Neuronal stem cell (in vitro differentiated cells): ENCODE data around the gene MRTFB.

Experiments
- DNase-seq: peaks from one replicate; pipeline ENCODE4 v3.0.0-alpha.2; 2013; ENCODE audit warnings: low spot score
- H2AFZ ChIP-seq: one replicate; pipeline ENCODE4 v1.6.1; 2013; ENCODE audit warnings: mild to moderate bottlenecking, low read length, inconsistent platforms
- H2AK5ac ChIP-seq: 2 replicates; pipeline ENCODE4 v1.6.1; 2013; ENCODE audit warnings: low read depth, mild to moderate bottlenecking, inconsistent platforms, low read length, moderate library complexity, mixed read lengths
- H2BK120ac ChIP-seq: 2 replicates; pipeline ENCODE4 v1.6.1; 2013; ENCODE audit warnings: low read depth, mild to moderate bottlenecking, inconsistent platforms, low read length, moderate library complexity, mixed read lengths
- H2BK12ac ChIP-seq: one replicate; pipeline ENCODE4 v1.6.1; 2013; ENCODE audit warnings: low read length, inconsistent platforms
- H2BK15ac ChIP-seq: 2 replicates; pipeline ENCODE4 v1.6.1; 2013; ENCODE audit warnings: mild to moderate bottlenecking, low read length, inconsistent platforms, mixed read lengths
- H2BK5ac ChIP-seq: one replicate; pipeline ENCODE4 v1.6.1; 2013; ENCODE audit warnings: inconsistent platforms, mild to moderate bottlenecking, low read length, moderate library complexity
- H3K14ac ChIP-seq: one replicate; pipeline ENCODE4 v1.6.1; 2013; ENCODE audit warnings: low read length, inconsistent platforms
- H3K18ac ChIP-seq: 2 replicates; pipeline ENCODE4 v1.6.1; 2013; ENCODE audit warnings: low read length, inconsistent platforms
- H3K23ac ChIP-seq: 2 replicates; pipeline ENCODE4 v1.6.1; 2013; ENCODE audit warnings: low read depth, mild to moderate bottlenecking, mixed read lengths, low read length, inconsistent platforms; ENCODE audit not compliant: poor library complexity
- H3K27ac ChIP-seq: replicated peaks from 3 replicates; pipeline ENCODE4 v1.5.1; 2013; ENCODE audit warnings: low read length, inconsistent platforms
- H3K27me3 ChIP-seq, 3 experiments: 2 replicates each; pipeline ENCODE4 v1.6.1; 2013; ENCODE audit warnings: low read length in 3 of 3, mild to moderate bottlenecking in 2 of 3, inconsistent platforms in 1 of 3, low read depth in 1 of 3, mixed read lengths in 1 of 3, moderate library complexity in 1 of 3; ENCODE audit not compliant: control insufficient read depth in 3 of 3, insufficient read depth in 3 of 3
- H3K36me3 ChIP-seq, 2 donors: replicated peaks in 1 of 2; 2 replicates each; pipeline ENCODE4 v1.6.1; 2013; ENCODE audit warnings: low read length in 2 of 2; ENCODE audit not compliant: control insufficient read depth in 2 of 2, insufficient read depth in 2 of 2
- H3K4ac ChIP-seq: 2 replicates; pipeline ENCODE4 v1.6.1; 2013; ENCODE audit warnings: inconsistent platforms, mild to moderate bottlenecking, low read length, moderate library complexity
- H3K4me1 ChIP-seq, 2 donors: 1 replicate in 1 of 2; 2 replicates in 1 of 2; pipeline ENCODE4 v1.6.1; 2013; ENCODE audit warnings: low read length in 2 of 2, low read depth in 1 of 2; ENCODE audit not compliant: control insufficient read depth in 2 of 2, insufficient read depth in 1 of 2
- H3K4me2 ChIP-seq: one replicate; pipeline ENCODE4 v1.6.1; 2013; ENCODE audit warnings: mild to moderate bottlenecking, low read length, inconsistent platforms; ENCODE audit not compliant: insufficient read depth, poor library complexity, severe bottlenecking
- H3K4me3 ChIP-seq, 2 donors: 2 replicates each; pipeline ENCODE4 v1.5.1; 2013; ENCODE audit warnings: low read length in 2 of 2, mild to moderate bottlenecking in 2 of 2, inconsistent platforms in 1 of 2, moderate library complexity in 1 of 2
- H3K79me1 ChIP-seq: one replicate; pipeline ENCODE4 v1.6.1; 2013; ENCODE audit warnings: low read depth, mild to moderate bottlenecking, inconsistent platforms, low read length, moderate library complexity
- H3K9ac ChIP-seq: one replicate; pipeline ENCODE4 v1.6.1; 2013; ENCODE audit warnings: mild to moderate bottlenecking, low read depth, low read length, inconsistent platforms; ENCODE audit not compliant: poor library complexity
- H3K9me3 ChIP-seq, 2 donors: replicated peaks in 1 of 2; 2 replicates each; pipeline versions ENCODE3 to v1.6.1; 2013; ENCODE audit warnings: low read length in 2 of 2, mild to moderate bottlenecking in 2 of 2, inconsistent platforms in 1 of 2, low read depth in 1 of 2, mixed read lengths in 1 of 2, moderate library complexity in 1 of 2; ENCODE audit not compliant: control insufficient read depth in 2 of 2, insufficient read depth in 1 of 2
- H4K8ac ChIP-seq: one replicate; pipeline ENCODE4 v1.6.1; 2013; ENCODE audit warnings: low read depth, mild to moderate bottlenecking, inconsistent platforms, low read length, moderate library complexity
- H4K91ac ChIP-seq: one replicate; pipeline ENCODE4 v1.6.1; 2013; ENCODE audit warnings: low read length, low read depth, mild to moderate bottlenecking, inconsistent platforms; ENCODE audit not compliant: poor library complexity
- WGBS, 2 donors: extraction: QIAGEN DNeasy Blood & Tissue Kit; methylation state at CpG; one replicate each; pipeline ENCODE4 v1.1.7; 2013; ENCODE audit warnings: missing lambda C conversion rate in 2 of 2, mixed read lengths in 1 of 2; ENCODE audit not compliant: insufficient read length in 2 of 2, insufficient replicate concordance in 1 of 2; ENCODE audit errors: extremely low coverage in 2 of 2; 5-methylcytosine and 5-hydroxymethylcytosine counted together

The MRTFB gene

DNA sequence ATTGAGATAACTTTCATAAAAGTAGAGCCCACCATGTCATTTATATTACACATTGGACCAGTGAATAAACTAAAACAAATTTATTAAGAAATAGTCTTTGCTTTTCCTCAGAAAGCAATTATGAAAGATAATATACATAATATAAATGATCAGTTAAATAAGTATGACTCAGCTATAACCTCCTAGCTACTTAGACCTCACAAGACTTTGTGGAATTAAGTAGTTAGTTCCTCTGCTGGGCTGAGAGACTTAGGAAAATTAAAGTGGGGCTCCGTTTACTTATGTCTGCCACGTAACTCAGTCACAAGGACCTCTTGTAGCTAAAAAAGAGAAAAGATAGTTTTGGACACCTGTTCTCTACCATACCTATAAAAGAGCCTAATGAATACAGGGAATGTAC is 76.9 kb downstream of the MRTFB start:
- Histone ChIP-seq H2BK12ac (no peak overlapping the region), H3K9me3 (no peaks in the 10 kb centered on the region), H2BK15ac (no peak overlapping the region), H3K4me3 (no peak overlapping the region), H3K27me3 (no peaks in the 10 kb centered on the region), H3K18ac (no peak overlapping the region), H3K14ac (no peak overlapping the region), H4K8ac (no peak overlapping the region), H2BK5ac (no peak overlapping the region), H3K23ac (no peak overlapping the region), H2BK120ac (no peak overlapping the region), H4K91ac (no peak overlapping the region), H2AK5ac (no peak overlapping the region), H3K9ac (no peak overlapping the region), H3K4me1 (no peaks in the 10 kb centered on the region), H3K4ac (no peak overlapping the region), H3K36me3 (peaks cover 0 to 17% of the 10 kb centered on the region in 2 donors), H3K27ac (no peak overlapping the region), H2AFZ (no peak overlapping the region), H3K4me2 (no peak overlapping the region), H3K79me1 (no peaks in the 10 kb centered on the region)
- DNase-seq: no peak
- no CpG with 5 or more reads among the region's 2 CpGs for WGBS, 2 donors

DNA sequence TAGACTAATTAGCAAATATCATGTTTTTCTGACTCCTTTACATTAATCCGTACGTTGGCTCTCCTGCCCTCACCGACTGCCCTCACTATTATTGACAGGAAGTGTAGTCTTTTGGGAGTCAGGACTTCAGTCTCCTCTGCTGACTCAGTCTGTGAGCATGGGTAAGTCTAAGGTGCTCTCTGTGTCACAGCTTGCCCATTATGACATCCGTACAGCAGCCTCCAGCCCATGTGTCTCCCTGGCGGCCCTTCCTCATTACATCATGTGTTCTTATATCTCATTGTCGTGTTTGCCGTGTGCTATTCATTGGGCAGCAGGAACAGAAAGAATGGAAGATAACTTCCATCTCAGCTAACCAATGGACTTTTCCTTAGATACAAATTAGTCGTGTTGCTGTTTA is 77.5 kb downstream of the MRTFB start:
- Histone ChIP-seq H3K27me3 (no peaks in the 10 kb centered on the region), H3K9ac (no peak overlapping the region), H3K79me1 (no peaks in the 10 kb centered on the region), H3K9me3 (no peaks in the 10 kb centered on the region), H2BK12ac (no peak overlapping the region), H3K36me3 (peaks cover 0 to 17% of the 10 kb centered on the region in 2 donors), H2AFZ (no peak overlapping the region), H4K91ac (no peak overlapping the region), H4K8ac (no peak overlapping the region), H2BK5ac (no peak overlapping the region), H2BK15ac (no peak overlapping the region), H2BK120ac (no peak overlapping the region), H3K4me2 (no peak overlapping the region), H3K18ac (no peak overlapping the region), H3K4me1 (no peaks in the 10 kb centered on the region), H3K23ac (no peak overlapping the region), H3K27ac (no peak overlapping the region), H3K4me3 (peak overlapping the region in 1 of 2 donors; percentile 0), H3K14ac (no peak overlapping the region), H2AK5ac (no peak overlapping the region), H3K4ac (no peak overlapping the region)
- no CpG with 5 or more reads among the region's 8 CpGs for WGBS, 2 donors
- DNase-seq: no peak

- Histone ChIP-seq H3K27me3 (no peaks in the 10 kb centered on the region), H2BK120ac (no peak overlapping the region), H3K4me3 (no peak overlapping the region), H2AK5ac (no peak overlapping the region), H2AFZ (no peak overlapping the region), H3K4me1 (no peaks in the 10 kb centered on the region), H3K14ac (no peak overlapping the region), H3K4me2 (no peak overlapping the region), H3K4ac (no peak overlapping the region), H3K79me1 (no peaks in the 10 kb centered on the region), H4K91ac (no peak overlapping the region), H3K9me3 (no peaks in the 10 kb centered on the region), H2BK5ac (no peak overlapping the region), H3K18ac (no peak overlapping the region), H2BK12ac (no peak overlapping the region), H2BK15ac (no peak overlapping the region), H3K27ac (no peak overlapping the region), H3K36me3 (peaks cover 0 to 17% of the 10 kb centered on the region in 2 donors), H4K8ac (no peak overlapping the region), H3K23ac (no peak overlapping the region), H3K9ac (no peak overlapping the region)
- no CpG with 5 or more reads among the region's 5 CpGs for WGBS, 2 donors
- no peak for DNase-seq
Measured at GRCh38 chr16:14150796-14151195, 79.7 kb downstream of the MRTFB start.

DNA sequence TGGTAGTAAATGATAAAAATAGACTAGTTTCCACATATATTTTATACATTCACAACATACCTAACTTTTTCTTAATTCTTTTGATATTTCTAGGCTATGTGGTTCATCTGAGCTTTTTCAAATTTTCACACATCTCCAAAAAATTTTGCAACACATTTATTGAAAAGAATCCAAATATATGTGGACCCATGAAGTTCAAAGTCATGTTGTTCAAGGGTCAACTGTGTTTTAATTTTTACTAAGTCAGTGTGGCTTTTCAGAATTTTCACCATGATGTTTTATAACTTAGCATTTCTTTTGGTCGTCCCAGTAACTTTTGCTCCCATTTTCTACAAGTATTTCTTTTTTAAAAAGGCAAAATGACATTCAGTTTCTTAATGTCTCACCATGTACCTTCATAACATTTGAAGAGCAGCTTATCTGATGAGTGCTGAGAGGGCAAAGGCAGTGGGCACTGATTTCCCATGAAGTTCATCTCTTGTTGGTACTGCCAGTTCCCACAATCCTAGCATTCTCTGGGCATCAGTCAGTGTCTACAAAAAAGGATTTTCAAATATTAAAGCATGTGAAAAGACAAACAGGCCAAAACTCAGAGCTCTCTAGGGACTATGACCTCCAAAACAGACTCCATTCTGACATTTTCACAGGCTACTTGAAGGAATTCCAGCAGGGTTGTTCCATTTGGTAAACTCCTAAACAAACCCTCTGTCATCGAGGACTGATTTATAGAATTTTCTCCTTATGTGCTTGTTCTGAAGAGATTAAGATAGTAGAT is 80.3 kb downstream of the MRTFB start:
- no peak overlapping the region for H2AK5ac ChIP-seq
- H2BK120ac ChIP-seq: no peak overlapping the region
- H3K27ac ChIP-seq: no peak overlapping the region
- no peak overlapping the region for H2BK12ac ChIP-seq
- no peaks in the 10 kb centered on the region for H3K79me1 ChIP-seq
- H4K8ac ChIP-seq: no peak overlapping the region
- H4K91ac ChIP-seq: no peak overlapping the region
- H2BK15ac ChIP-seq: no peak overlapping the region
- no peaks in the 10 kb centered on the region for H3K9me3 ChIP-seq
- H3K14ac ChIP-seq: no peak overlapping the region
- DNase-seq: no peak
- no peak overlapping the region for H3K18ac ChIP-seq
- no peak overlapping the region for H3K23ac ChIP-seq
- no CpG with 5 or more reads among the region's 2 CpGs for WGBS, 2 donors
- no peak overlapping the region for H3K4me3 ChIP-seq
- H2BK5ac ChIP-seq: no peak overlapping the region
- H3K27me3 ChIP-seq: no peaks in the 10 kb centered on the region
- H2AFZ ChIP-seq: no peak overlapping the region
- H3K4ac ChIP-seq: no peak overlapping the region
- peaks cover 0 to 17% of the 10 kb centered on the region in 2 donors for H3K36me3 ChIP-seq
- no peak overlapping the region for H3K4me2 ChIP-seq
- no peak overlapping the region for H3K9ac ChIP-seq
- H3K4me1 ChIP-seq: no peaks in the 10 kb centered on the region
